ENCODE results near the gene NNAT.

GRCh38 chr20:37559312-37560027 lies 38.4 kb downstream of the NNAT start:
- TF ChIP-seq CTCF (IDR thresholded peaks at IDR 0.05; ENCODE audit: low read depth, low read length, missing input control) (no peak), MAX (IDR thresholded peaks at IDR 0.05) (no peak), REST (IDR thresholded peaks at IDR 0.05) (no peak), EGR1 (IDR thresholded peaks at IDR 0.05; ENCODE audit: low read depth in 2 of 2) (no peak), YY1 (IDR thresholded peaks at IDR 0.05) (no peak), TAF1 (conservative IDR thresholded peaks at IDR 0.05) (no peak), RAD21 (IDR thresholded peaks at IDR 0.05) (no peak), JUND (IDR thresholded peaks at IDR 0.05) (no peak), FOXA1 (IDR thresholded peaks at IDR 0.05) (no peak)
